K562 (cell line): ENCODE data around the gene ENHO. TPM values are rescaled to one million over a fixed set of nuclear protein-coding genes. Genes with fewer than 3 reads are reported as not detected.

Experiments
- ATAC-seq: fragments of 200-7000 bp; cut with Tn5 transposase; 3 replicates; pipeline ENCODE4 v1.9.1; 2020; ENCODE audit warnings: moderate library complexity
- BruUV-seq: library from RNA; stranded (reverse); fragments of 400-500 nt; replicated peaks from 2 replicates; lab custom pipeline; 2021; lab: Mats Ljungman, UMichigan
- CTCF ChIA-PET: fragments of 300-600 bp; formaldehyde crosslinking; extraction: SDS; loops from one replicate; lab custom pipeline; 2021; ENCODE audit warnings: low intra/inter-chr PET ratio; lab: Yijun Ruan, JAX
- POLR2A ChIA-PET: fragments of 300-600, 350-650 bp; sonication (Branson Sonifier 250); formaldehyde crosslinking; extraction: SDS; loops from one replicate; lab custom pipeline; 2021; ENCODE audit warnings: antibody characterized with exemption, inconsistent platforms; lab: Yijun Ruan, JAX
- DNase-seq, 4 experiments: peaks; one replicate each; pipeline versions ENCODE4 v3.0.0 to v3.0.0-alpha.2; 2011 to 2018; ENCODE audit warnings: low spot score in 3 of 4, mixed read lengths in 3 of 4; ENCODE audit errors: extremely low read depth in 1 of 4
- FAIRE-seq: peaks from 2 replicates; lab custom pipeline; 2011; peaks lifted over from hg19 to GRCh38; lab: Jason Lieb, UNC
- H2AFZ ChIP-seq: 2 replicates; pipeline ENCODE4 v1.6.0; 2011; ENCODE audit warnings: low read depth, low read length, control low read depth, inconsistent platforms
- H3K27ac ChIP-seq: fragments of 200-600 bp; 3 replicates; pipeline ENCODE4 v1.8.0; 2011; ENCODE audit warnings: low read depth, mild to moderate bottlenecking, control low read depth, inconsistent platforms, low read length, moderate library complexity, mixed read lengths; ENCODE audit errors: extremely low read depth
- H3K27me3 ChIP-seq, 2 experiments: fragments of 300-600 bp in 1 of 2; 2 replicates in 1 of 2; 3 replicates in 1 of 2; pipeline versions ENCODE4 v1.6.0 to v1.8.0; 2011; ENCODE audit warnings: inconsistent platforms in 2 of 2, low read length in 2 of 2, mild to moderate bottlenecking in 1 of 2, mixed read lengths in 1 of 2, moderate library complexity in 1 of 2; ENCODE audit not compliant: control insufficient read depth in 2 of 2, insufficient read depth in 2 of 2
- H3K36me3 ChIP-seq: fragments of 300-600 bp; 3 replicates; pipeline ENCODE4 v1.8.0; 2011; ENCODE audit warnings: mild to moderate bottlenecking, low read length, inconsistent platforms; ENCODE audit not compliant: control insufficient read depth, insufficient read depth
- H3K4me1 ChIP-seq, 2 experiments: fragments of 200-600 bp in 1 of 2; replicated peaks in 1 of 2; 2 replicates in 1 of 2; 3 replicates in 1 of 2; pipeline versions ENCODE4 v1.5.1 to v1.8.0; 2011; ENCODE audit warnings: inconsistent platforms in 2 of 2, low read length in 2 of 2, mild to moderate bottlenecking in 1 of 2, mixed read lengths in 1 of 2, moderate library complexity in 1 of 2; ENCODE audit not compliant: control insufficient read depth in 2 of 2, insufficient read depth in 2 of 2
- H3K4me2 ChIP-seq: 2 replicates; pipeline ENCODE4 v1.6.1; 2011; ENCODE audit warnings: low read length, control low read depth, inconsistent platforms, mixed read lengths; ENCODE audit not compliant: insufficient read depth
- H3K4me3 ChIP-seq: fragments of 200-600 bp; sonication (generic), shearing (Covaris generic); 2 replicates; pipeline ENCODE4 v1.5.1; 2016; ENCODE audit warnings: control low read depth, inconsistent platforms
- H3K79me2 ChIP-seq: fragments of 200-600 bp; 3 replicates; pipeline ENCODE4 v1.8.0; 2011; ENCODE audit warnings: low read length, inconsistent platforms; ENCODE audit not compliant: control insufficient read depth, insufficient read depth
- H3K9ac ChIP-seq, 2 experiments: 2 replicates each; pipeline versions ENCODE4 v1.6.0 to v1.6.1; 2011; ENCODE audit warnings: low read depth in 2 of 2, low read length in 2 of 2, control low read depth in 1 of 2, inconsistent platforms in 1 of 2, mild to moderate bottlenecking in 1 of 2, mixed read lengths in 1 of 2; ENCODE audit not compliant: insufficient read depth in 1 of 2
- H3K9me1 ChIP-seq: one replicate; pipeline ENCODE4 v1.6.0; 2011; ENCODE audit warnings: inconsistent platforms, mild to moderate bottlenecking, low read length, moderate library complexity; ENCODE audit not compliant: control insufficient read depth, insufficient read depth
- H3K9me3 ChIP-seq: replicated peaks from 2 replicates; pipeline ENCODE4 v1.5.1; 2011; ENCODE audit warnings: low read depth, low read length, inconsistent platforms; ENCODE audit not compliant: control insufficient read depth, insufficient read depth
- H4K20me1 ChIP-seq: replicated peaks from 2 replicates; pipeline ENCODE4 v1.6.1; 2011; ENCODE audit warnings: low read length, inconsistent platforms, mixed read lengths; ENCODE audit not compliant: control insufficient read depth, insufficient read depth
- ATF7 ChIP-seq: fragments of 450-650 bp; IDR thresholded peaks from 2 replicates; pipeline ENCODE4 v1.7.1; 2014; ENCODE audit warnings: mild to moderate bottlenecking, moderate library complexity
- GTF2E2 ChIP-seq: fragments of 200-800 bp; sonication (Bioruptor generic); IDR thresholded peaks from 2 replicates; pipeline ENCODE4 v1.6.1; 2016; ENCODE audit warnings: missing genetic modification characterization, missing compliant biosample characterization
- NFE2L1 ChIP-seq: fragments of 450-650 bp; IDR thresholded peaks from 2 replicates; pipeline ENCODE4 v1.6.1; 2016; ENCODE audit warnings: missing genetic modification characterization, low read depth, mild to moderate bottlenecking, missing compliant biosample characterization, moderate library complexity, borderline replicate concordance
- PHF8 ChIP-seq: fragments of 200-600 bp; sonication (generic); IDR thresholded peaks from 2 replicates; pipeline ENCODE4 v1.6.1; 2012; ENCODE audit warnings: mixed run types, mild to moderate bottlenecking, inconsistent platforms, low read length, moderate library complexity, borderline replicate concordance
- ZNF133 ChIP-seq: fragments of 250-450 bp; sonication (Bioruptor Pico); IDR thresholded peaks from 2 replicates; pipeline ENCODE4 v1.4.0; 2020; ENCODE audit warnings: mild to moderate bottlenecking
- ZNF263 ChIP-seq: sonication (generic); formaldehyde crosslinking; IDR thresholded peaks from 2 replicates; pipeline ENCODE4 v1.8.0; 2022; ENCODE audit warnings: mild to moderate bottlenecking, missing genetic modification reagents, borderline replicate concordance
- ZNF778 ChIP-seq: fragments of 450-650 bp; formaldehyde crosslinking; IDR thresholded peaks from 2 replicates; pipeline ENCODE4 v1.4.0; 2020; ENCODE audit warnings: mild to moderate bottlenecking, moderate library complexity
- WGBS: fragments of 100-300 bp; shearing (Covaris generic); methylation state at CpG from one replicate; pipeline ENCODE4 v1.1.6; 2016; ENCODE audit warnings: low coverage, mixed read lengths; ENCODE audit not compliant: insufficient coverage; ENCODE audit errors: missing lambda C conversion rate; 5-methylcytosine and 5-hydroxymethylcytosine counted together
- in situ Hi-C: fragments of 300-500 bp; cut with MboI; formaldehyde crosslinking; loops from 4 replicates; pipeline ENCODE4 v1.15.0; 2018; ENCODE audit warnings: inconsistent platforms, mixed read lengths
- intact Hi-C: fragments of 100-400 bp; cut with micrococcal nuclease; formaldehyde crosslinking; loops from 2 replicates; pipeline ENCODE4 v1.14.2; 2022
- polyA plus RNA-seq, 8 experiments: library from polyadenylated mRNA; depleted of rRNA in 4 of 8; stranded (reverse) in 5 of 8; unstranded in 3 of 8; fragments of >200 nt; fragmentation: Nextera tagmentation in 2 of 8; fragmentation: Illumina TruSeq in 1 of 8; extraction: Ambion mirVana in 2 of 8; extraction: Trizol in 1 of 8; gene quantifications; 2 replicates each; pipeline versions ENCODE4 v1.2.1 to v1.2.3, GENCODE V29; 2011 to 2014; ENCODE audit warnings: inconsistent platforms in 1 of 8, missing spikeins in 1 of 8
- total RNA-seq, 7 experiments: library from RNA; depleted of rRNA in 6 of 7; stranded (reverse); fragments of >200 nt in 6 of 7; fragmentation: Illumina TruSeq in 2 of 7; extraction: Trizol in 2 of 7; gene quantifications; 2 replicates each; pipeline versions ENCODE4 v1.2.1 to v1.2.3, GENCODE V29; 2011 to 2021; ENCODE audit warnings: low replicate concordance in 1 of 7
- TF ChIP-seq, protein P1 (sequence below): IDR thresholded peaks from 2 replicates; pipeline ENCODE4 v1.6.1; 2011; ENCODE audit warnings: borderline replicate concordance, low read depth, mild to moderate bottlenecking, moderate library complexity, low read length; ENCODE audit not compliant: insufficient read depth, poor library complexity, severe bottlenecking
- TF ChIP-seq, protein P2 (sequence below), 2 experiments: fragments of 450-650 bp in 1 of 2; sonication (generic) in 1 of 2; formaldehyde crosslinking; conservative IDR thresholded peaks; 2 replicates each; pipeline versions ENCODE4 v1.4.0 to v1.8.1; 2020 to 2022; ENCODE audit warnings: mild to moderate bottlenecking in 1 of 2, missing genetic modification reagents in 1 of 2
- TF ChIP-seq, protein P3 (sequence below), 3 experiments: fragments of 200-800 bp in 1 of 3; fragments of 250-450 bp in 1 of 3; fragments of 450-650 bp in 1 of 3; sonication (Bioruptor Pico) in 1 of 3; sonication (Bioruptor generic) in 1 of 3; formaldehyde crosslinking in 1 of 3; IDR thresholded peaks; 2 replicates each; pipeline versions ENCODE4 v1.6.1 to v1.8.0; 2016 to 2022; ENCODE audit warnings: mild to moderate bottlenecking in 2 of 3, missing genetic modification characterization in 2 of 3, missing compliant biosample characterization in 1 of 3, moderate library complexity in 1 of 3

Gene ENHO
- total and polyA plus RNA-seq, 9 of the 15 experiments (the other 6 are each of a cell fraction or from before 2014, with no cell fraction given), result 0.24 TPM; not detected in 8

DNA sequence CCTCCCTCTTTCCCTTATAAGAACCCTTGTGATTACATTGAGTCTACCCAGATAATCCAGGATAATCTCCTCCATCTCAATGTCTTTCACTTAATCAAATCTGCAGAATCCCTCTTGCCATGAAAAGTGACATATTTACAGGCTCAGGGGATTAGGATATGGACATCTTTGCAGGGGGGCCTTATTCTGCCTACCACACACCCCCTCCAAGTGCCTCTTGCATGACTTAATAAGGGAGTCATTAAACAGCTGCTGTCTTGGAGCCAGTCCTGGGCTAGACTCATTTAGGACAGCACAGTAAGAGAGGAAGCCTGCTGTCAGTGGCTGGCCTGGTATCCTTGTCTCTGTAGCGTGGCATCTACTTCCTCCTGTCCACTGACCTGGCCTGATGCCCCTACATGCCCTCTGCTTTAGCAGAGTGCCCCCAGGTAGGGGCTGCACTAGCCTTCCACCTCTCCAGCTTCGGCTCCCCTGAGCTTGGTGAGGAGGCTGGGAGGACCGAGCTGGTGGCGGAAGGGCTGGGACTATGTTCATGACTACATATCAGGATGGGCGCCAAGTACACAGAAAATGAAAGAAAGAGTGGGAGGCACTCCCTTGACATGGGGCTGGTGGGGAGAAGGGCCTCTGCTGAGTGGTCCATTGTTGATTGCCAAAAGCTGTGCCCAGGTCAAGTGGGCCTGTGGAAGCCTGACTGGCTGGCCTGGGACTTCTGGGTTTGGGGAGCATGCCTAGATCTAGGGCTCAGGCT lies 17.2 kb downstream of the ENHO start:
- ChIA-PET CTCF (no interaction called here), POLR2A (no interaction called here)
- Histone ChIP-seq H3K9me3 (no peaks in the 10 kb centered on the region), H3K4me3 (no peak overlapping the region), H3K79me2 (no peaks in the 10 kb centered on the region), H3K4me2 (no peak overlapping the region), H4K20me1 (no peaks in the 10 kb centered on the region), H3K27ac (no peak overlapping the region), H3K9ac (no peak overlapping the region), H3K27me3 (peaks cover 0 to 4% of the 10 kb centered on the region in 2 experiments; a peak in 1 of 5 replicates), H2AFZ (no peak overlapping the region), H3K36me3 (no peaks in the 10 kb centered on the region), H3K4me1 (no peaks in the 10 kb centered on the region; a peak in 1 of 5 replicates), H3K9me1 (no peaks in the 10 kb centered on the region)
- DNase-seq, result no peak
- no peak for FAIRE-seq
- in situ Hi-C loops (no loop called here), intact Hi-C loops (no loop called here)
- no TSS peak for BruUV-seq
- WGBS, result 7% methylated on average over 5 of the region's 5 CpGs
- ATAC-seq, result no peak
- TF ChIP-seq, protein P1, sequence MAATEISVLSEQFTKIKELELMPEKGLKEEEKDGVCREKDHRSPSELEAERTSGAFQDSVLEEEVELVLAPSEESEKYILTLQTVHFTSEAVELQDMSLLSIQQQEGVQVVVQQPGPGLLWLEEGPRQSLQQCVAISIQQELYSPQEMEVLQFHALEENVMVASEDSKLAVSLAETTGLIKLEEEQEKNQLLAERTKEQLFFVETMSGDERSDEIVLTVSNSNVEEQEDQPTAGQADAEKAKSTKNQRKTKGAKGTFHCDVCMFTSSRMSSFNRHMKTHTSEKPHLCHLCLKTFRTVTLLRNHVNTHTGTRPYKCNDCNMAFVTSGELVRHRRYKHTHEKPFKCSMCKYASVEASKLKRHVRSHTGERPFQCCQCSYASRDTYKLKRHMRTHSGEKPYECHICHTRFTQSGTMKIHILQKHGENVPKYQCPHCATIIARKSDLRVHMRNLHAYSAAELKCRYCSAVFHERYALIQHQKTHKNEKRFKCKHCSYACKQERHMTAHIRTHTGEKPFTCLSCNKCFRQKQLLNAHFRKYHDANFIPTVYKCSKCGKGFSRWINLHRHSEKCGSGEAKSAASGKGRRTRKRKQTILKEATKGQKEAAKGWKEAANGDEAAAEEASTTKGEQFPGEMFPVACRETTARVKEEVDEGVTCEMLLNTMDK, result no peak
- TF ChIP-seq PHF8, result no peak
- no peak for TF ChIP-seq NFE2L1
- no peak for TF ChIP-seq ATF7
- TF ChIP-seq, protein P2, sequence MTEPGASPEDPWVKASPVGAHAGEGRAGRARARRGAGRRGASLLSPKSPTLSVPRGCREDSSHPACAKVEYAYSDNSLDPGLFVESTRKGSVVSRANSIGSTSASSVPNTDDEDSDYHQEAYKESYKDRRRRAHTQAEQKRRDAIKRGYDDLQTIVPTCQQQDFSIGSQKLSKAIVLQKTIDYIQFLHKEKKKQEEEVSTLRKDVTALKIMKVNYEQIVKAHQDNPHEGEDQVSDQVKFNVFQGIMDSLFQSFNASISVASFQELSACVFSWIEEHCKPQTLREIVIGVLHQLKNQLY (CRISPR knock-in tag; conservative IDR thresholded peaks at IDR 0.05), result no peak
- TF ChIP-seq, protein P3, sequence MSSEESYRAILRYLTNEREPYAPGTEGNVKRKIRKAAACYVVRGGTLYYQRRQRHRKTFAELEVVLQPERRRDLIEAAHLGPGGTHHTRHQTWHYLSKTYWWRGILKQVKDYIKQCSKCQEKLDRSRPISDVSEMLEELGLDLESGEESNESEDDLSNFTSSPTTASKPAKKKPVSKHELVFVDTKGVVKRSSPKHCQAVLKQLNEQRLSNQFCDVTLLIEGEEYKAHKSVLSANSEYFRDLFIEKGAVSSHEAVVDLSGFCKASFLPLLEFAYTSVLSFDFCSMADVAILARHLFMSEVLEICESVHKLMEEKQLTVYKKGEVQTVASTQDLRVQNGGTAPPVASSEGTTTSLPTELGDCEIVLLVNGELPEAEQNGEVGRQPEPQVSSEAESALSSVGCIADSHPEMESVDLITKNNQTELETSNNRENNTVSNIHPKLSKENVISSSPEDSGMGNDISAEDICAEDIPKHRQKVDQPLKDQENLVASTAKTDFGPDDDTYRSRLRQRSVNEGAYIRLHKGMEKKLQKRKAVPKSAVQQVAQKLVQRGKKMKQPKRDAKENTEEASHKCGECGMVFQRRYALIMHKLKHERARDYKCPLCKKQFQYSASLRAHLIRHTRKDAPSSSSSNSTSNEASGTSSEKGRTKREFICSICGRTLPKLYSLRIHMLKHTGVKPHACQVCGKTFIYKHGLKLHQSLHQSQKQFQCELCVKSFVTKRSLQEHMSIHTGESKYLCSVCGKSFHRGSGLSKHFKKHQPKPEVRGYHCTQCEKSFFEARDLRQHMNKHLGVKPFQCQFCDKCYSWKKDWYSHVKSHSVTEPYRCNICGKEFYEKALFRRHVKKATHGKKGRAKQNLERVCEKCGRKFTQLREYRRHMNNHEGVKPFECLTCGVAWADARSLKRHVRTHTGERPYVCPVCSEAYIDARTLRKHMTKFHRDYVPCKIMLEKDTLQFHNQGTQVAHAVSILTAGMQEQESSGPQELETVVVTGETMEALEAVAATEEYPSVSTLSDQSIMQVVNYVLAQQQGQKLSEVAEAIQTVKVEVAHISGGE (CRISPR knock-in tag; IDR thresholded peaks at IDR 0.05), result no peak
- TF ChIP-seq ZNF263, result no peak
- no peak for TF ChIP-seq ZNF778 (CRISPR knock-in tag)
- TF ChIP-seq ZNF133 (CRISPR knock-in tag), result no peak
- no peak for TF ChIP-seq GTF2E2 (tag)
